KMS-11 (cell line): Measurements from ENCODE around the gene DACT3.
A peak's percentile ranks its signal among the peaks of the same experiment; 100 is the strongest.

Source experiments
- H2AFZ ChIP-seq: fragments of 200-600 bp; sonication (generic); 2 replicates; pipeline ENCODE4 v1.6.1; 2016; ENCODE audit warnings: antibody characterized with exemption, mixed run types, low read depth
- H3K27ac ChIP-seq: fragments of 200-600 bp; sonication (generic); 2 replicates; pipeline ENCODE4 v1.6.1; 2016; ENCODE audit warnings: mild to moderate bottlenecking, mixed run types
- H3K27me3 ChIP-seq: fragments of 200-600 bp; sonication (generic); 2 replicates; pipeline ENCODE4 v1.6.1; 2017; ENCODE audit warnings: mild to moderate bottlenecking, low read depth, mixed run types, moderate library complexity; ENCODE audit not compliant: insufficient read depth
- H3K36me3 ChIP-seq: fragments of 200-600 bp; sonication (generic); 2 replicates; pipeline ENCODE4 v1.6.1; 2017; ENCODE audit warnings: mild to moderate bottlenecking, mixed run types; ENCODE audit not compliant: insufficient read depth
- H3K4me1 ChIP-seq: fragments of 200-600 bp; sonication (generic); 2 replicates; pipeline ENCODE4 v1.6.1; 2016; ENCODE audit warnings: mild to moderate bottlenecking, low read depth, mixed run types; ENCODE audit not compliant: poor library complexity, severe bottlenecking
- H3K4me2 ChIP-seq: fragments of 200-600 bp; sonication (generic); 2 replicates; pipeline ENCODE4 v1.7.0; 2016; ENCODE audit warnings: mild to moderate bottlenecking, mixed run types
- H3K4me3 ChIP-seq: fragments of 200-600 bp; sonication (generic); IDR thresholded peaks from 2 replicates; pipeline ENCODE4 v1.6.1; 2017; ENCODE audit warnings: low read depth, low read length, mixed read lengths; ENCODE audit not compliant: insufficient read depth
- H3K79me2 ChIP-seq: fragments of 200-600 bp; sonication (generic); 2 replicates; pipeline ENCODE4 v1.6.1; 2016; ENCODE audit warnings: low read depth, mixed run types; ENCODE audit not compliant: insufficient read depth
- H3K9ac ChIP-seq: fragments of 200-600 bp; sonication (generic); 2 replicates; pipeline ENCODE4 v1.6.1; 2016; ENCODE audit warnings: mild to moderate bottlenecking, mixed run types
- H4K20me1 ChIP-seq: fragments of 200-600 bp; sonication (generic); 2 replicates; pipeline ENCODE4 v1.6.1; 2016; ENCODE audit warnings: mild to moderate bottlenecking, mixed run types; ENCODE audit not compliant: insufficient read depth
- CTCF ChIP-seq: fragments of 200-600 bp; sonication (generic); conservative IDR thresholded peaks from 2 replicates; pipeline ENCODE4 v1.6.1; 2017; ENCODE audit warnings: low read depth, mild to moderate bottlenecking, antibody characterized with exemption, low read length, moderate library complexity, mixed read lengths

Gene DACT3

GRCh38 chr19:46602392-46603194 lies 58.4 kb downstream of the DACT3 start:
- H3K27me3 ChIP-seq: no peaks in the 10 kb centered on the region
- H3K9ac ChIP-seq: peak overlapping the region; percentile 80; the same call in 1 of the 2 replicates
- H3K4me2 ChIP-seq: peak overlapping the region; percentile 99
- H4K20me1 ChIP-seq: peaks cover 4% of the 10 kb centered on the region; the same call in 1 of the 2 replicates
- no peaks in the 10 kb centered on the region for H3K36me3 ChIP-seq
- H2AFZ ChIP-seq: no peak overlapping the region
- peak overlapping the region; percentile 17; the same call in 1 of the 2 replicates for H3K27ac ChIP-seq
- no peak for TF ChIP-seq CTCF
- H3K4me3 ChIP-seq: no peak overlapping the region
- H3K79me2 ChIP-seq: peaks cover 32% of the 10 kb centered on the region; the same call in 1 of the 2 replicates
- H3K4me1 ChIP-seq: peaks cover 21% of the 10 kb centered on the region

- Histone ChIP-seq H3K4me1 (peaks cover 21% of the 10 kb centered on the region), H3K4me3 (no peak within 1 kb of the TSS), H3K27ac (peak within 1 kb of the TSS; percentile 98), H3K36me3 (no peaks in the 10 kb centered on the region), H3K4me2 (peak within 1 kb of the TSS; percentile 99), H2AFZ (peak within 1 kb of the TSS; percentile 87), H3K27me3 (no peaks in the 10 kb centered on the region), H4K20me1 (peaks cover 4% of the 10 kb centered on the region; the same call in 1 of the 2 replicates), H3K79me2 (peaks cover 32% of the 10 kb centered on the region; the same call in 1 of the 2 replicates), H3K9ac (peak within 1 kb of the TSS; percentile 99)
- TF ChIP-seq CTCF: no peak
Measured at GRCh38 chr19:46601318-46602224, 59.4 kb downstream of the DACT3 start, which contains the start of gene CALM3. CALM3 (plus strand) TSS chr19:46601330; CDS start chr19:46601435, 105 bp downstream.

GRCh38 chr19:46600384-46601317 lies 60.3 kb downstream of the DACT3 start:
- H3K79me2 ChIP-seq: peaks cover 32% of the 10 kb centered on the region; the same call in 1 of the 2 replicates
- peak overlapping the region; percentile 86 for H2AFZ ChIP-seq
- peak overlapping the region; percentile 99 for H3K9ac ChIP-seq
- peaks cover 21% of the 10 kb centered on the region for H3K4me1 ChIP-seq
- no peaks in the 10 kb centered on the region for H3K27me3 ChIP-seq
- no peaks in the 10 kb centered on the region for H3K36me3 ChIP-seq
- no peak overlapping the region for H3K4me3 ChIP-seq
- peak overlapping the region; percentile 30 for H3K4me2 ChIP-seq
- TF ChIP-seq CTCF: no peak
- H3K27ac ChIP-seq: peak overlapping the region; percentile 98
- H4K20me1 ChIP-seq: peaks cover 4% of the 10 kb centered on the region; the same call in 1 of the 2 replicates
